Measurements from ENCODE around the gene CRYBG1. TPM values are rescaled to one million over a fixed set of nuclear protein-coding genes. Genes with fewer than 3 reads are reported as not detected.

Gene CRYBG1
- total RNA-seq, 1 experiment from 2014 or later = 5.7 TPM

DNA sequence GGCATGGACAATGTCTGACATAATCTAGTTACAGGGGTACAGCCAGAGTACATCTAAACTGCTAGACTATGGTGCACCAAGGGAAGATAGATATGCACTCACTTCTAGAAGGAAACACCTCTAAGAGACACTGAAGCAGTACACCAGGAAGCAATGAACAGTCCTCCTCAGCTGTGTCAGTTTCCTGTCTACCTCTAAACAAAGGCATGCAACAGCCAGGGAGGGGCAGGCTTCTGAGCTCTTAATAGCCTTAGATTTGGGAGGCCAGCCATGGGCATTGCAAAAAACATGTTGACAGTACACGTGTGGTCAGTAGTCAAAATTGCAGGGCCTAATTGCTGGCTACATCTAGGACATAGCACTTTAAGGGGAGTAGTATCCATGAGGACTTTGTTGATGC, 21.4 kb downstream of the CRYBG1 start:
- Histone ChIP-seq H2AFZ (ENCODE audit: low read length) (no peak overlapping the region), H3K23me2 (ENCODE audit: insufficient read length, low read depth, low read length, poor library complexity, severe bottlenecking) (no peaks in the 10 kb centered on the region), H3K79me1 (ENCODE audit: insufficient read depth, low read depth, low read length, poor library complexity, severe bottlenecking) (no peaks in the 10 kb centered on the region), H3K4ac (ENCODE audit: low read depth, low read length) (no peak overlapping the region), H3K14ac (ENCODE audit: insufficient read depth, low read length) (no peak overlapping the region), H2AK5ac (ENCODE audit: insufficient read length, low read length) (no peak overlapping the region), H4K20me1 (ENCODE audit: control insufficient read depth, insufficient read depth, insufficient read length) (no peaks in the 10 kb centered on the region), H4K5ac (ENCODE audit: insufficient read length, low read depth, low read length) (no peak overlapping the region), H3K4me2 (ENCODE audit: insufficient read depth, insufficient read length, low read length) (no peak overlapping the region), H4K91ac (ENCODE audit: insufficient read length, low read depth, low read length) (no peak overlapping the region), H2BK5ac (ENCODE audit: insufficient read length, low read length) (no peak overlapping the region), H3K27ac (ENCODE audit: insufficient read length, low read depth, low read length) (no peak overlapping the region), H2BK12ac (ENCODE audit: insufficient read length, low read depth, low read length) (no peak overlapping the region), H2BK120ac (ENCODE audit: low read depth, low read length, poor library complexity, severe bottlenecking) (no peak overlapping the region), H3K56ac (ENCODE audit: insufficient read length, low read depth, low read length) (no peak overlapping the region), H3T11ph (ENCODE audit: low read length) (no peak overlapping the region), H3K27me3 (ENCODE audit: insufficient read depth, low read length) (no peaks in the 10 kb centered on the region), H3K4me1 (ENCODE audit: insufficient read depth, low read length) (no peaks in the 10 kb centered on the region), H3K18ac (ENCODE audit: insufficient read length, low read depth, low read length) (no peak overlapping the region), H3K23ac (ENCODE audit: insufficient read length, low read depth, low read length) (no peak overlapping the region), H3K9me3 (ENCODE audit: control insufficient read depth, low read depth, low read length) (no peaks in the 10 kb centered on the region), H3K79me2 (ENCODE audit: insufficient read depth, low read length) (no peaks in the 10 kb centered on the region), H3K9ac (ENCODE audit: extremely low read depth, insufficient read length, low read length) (no peak overlapping the region), H2BK15ac (ENCODE audit: low read depth, low read length) (no peak overlapping the region), H2BK20ac (ENCODE audit: low read depth, low read length, poor library complexity, severe bottlenecking) (no peak overlapping the region), H4K8ac (replicated peaks; ENCODE audit: insufficient read length, low read depth, low read length) (no peak overlapping the region)
- Mint-ChIP-seq H3K4me1 (no peaks in the 10 kb centered on the region), H3K4me3 (no peak overlapping the region), H3K36me3 (ENCODE audit: insufficient read depth in 1 of 3, low read depth in 3 of 3) (peaks cover 0 to 8% (median 0%) of the 10 kb centered on the region in 3 experiments; a peak in 2 of 7 replicates), H3K27ac (no peak overlapping the region), H3K27me3 (ENCODE audit: low read depth) (no peaks in the 10 kb centered on the region), H3K9me3 (peaks cover 3 to 8% of the 10 kb centered on the region in 2 experiments; a peak in 4 of 5 replicates)
- TF ChIP-seq, protein P1, sequence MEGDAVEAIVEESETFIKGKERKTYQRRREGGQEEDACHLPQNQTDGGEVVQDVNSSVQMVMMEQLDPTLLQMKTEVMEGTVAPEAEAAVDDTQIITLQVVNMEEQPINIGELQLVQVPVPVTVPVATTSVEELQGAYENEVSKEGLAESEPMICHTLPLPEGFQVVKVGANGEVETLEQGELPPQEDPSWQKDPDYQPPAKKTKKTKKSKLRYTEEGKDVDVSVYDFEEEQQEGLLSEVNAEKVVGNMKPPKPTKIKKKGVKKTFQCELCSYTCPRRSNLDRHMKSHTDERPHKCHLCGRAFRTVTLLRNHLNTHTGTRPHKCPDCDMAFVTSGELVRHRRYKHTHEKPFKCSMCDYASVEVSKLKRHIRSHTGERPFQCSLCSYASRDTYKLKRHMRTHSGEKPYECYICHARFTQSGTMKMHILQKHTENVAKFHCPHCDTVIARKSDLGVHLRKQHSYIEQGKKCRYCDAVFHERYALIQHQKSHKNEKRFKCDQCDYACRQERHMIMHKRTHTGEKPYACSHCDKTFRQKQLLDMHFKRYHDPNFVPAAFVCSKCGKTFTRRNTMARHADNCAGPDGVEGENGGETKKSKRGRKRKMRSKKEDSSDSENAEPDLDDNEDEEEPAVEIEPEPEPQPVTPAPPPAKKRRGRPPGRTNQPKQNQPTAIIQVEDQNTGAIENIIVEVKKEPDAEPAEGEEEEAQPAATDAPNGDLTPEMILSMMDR (conservative IDR thresholded peaks at IDR 0.05) = no peak
- DNase-seq = no peak
- no CpG with 5 or more reads among the region's 1 CpG for WGBS (ENCODE audit: extremely low coverage, insufficient read length, low lambda C conversion rate)
